Measurements from ENCODE around the gene ADGRG6. TPM values are rescaled to one million over a fixed set of nuclear protein-coding genes. Genes with fewer than 3 reads are reported as not detected.

ADGRG6 gene
- polyA plus RNA-seq, 12 donors = 8.3 to 25.6 (median 12.9) TPM; not detected in 1

GRCh38 chr6:142374965-142375733 is 73.3 kb downstream of the ADGRG6 start:
- DNase-seq = peak; percentile 36

GRCh38 chr6:142376115-142376514 is 74.3 kb downstream of the ADGRG6 start:
- DNase-seq = no peak

- DNase-seq = no peak
Measured at GRCh38 chr6:142376800-142377496, 75.1 kb downstream of the ADGRG6 start.

- DNase-seq = no peak
Measured at GRCh38 chr6:142377497-142377848, 75.7 kb downstream of the ADGRG6 start.

- peak; percentile 66 for DNase-seq
Measured at GRCh38 chr6:142378138-142378875, 76.5 kb downstream of the ADGRG6 start.

- DNase-seq = no peak
Measured at GRCh38 chr6:142380626-142381025, 78.8 kb downstream of the ADGRG6 start.

GRCh38 chr6:142381181-142381580 is 79.4 kb downstream of the ADGRG6 start:
- DNase-seq = no peak

- DNase-seq = no peak
Measured at GRCh38 chr6:142381845-142382378, 80.1 kb downstream of the ADGRG6 start.

GRCh38 chr6:142384519-142385254 is 82.9 kb downstream of the ADGRG6 start:
- peak; percentile 57 for DNase-seq

GRCh38 chr6:142385352-142385751 is 83.5 kb downstream of the ADGRG6 start:
- DNase-seq = no peak

GRCh38 chr6:142386657-142387056 is 84.8 kb downstream of the ADGRG6 start:
- DNase-seq = no peak

GRCh38 chr6:142387997-142388815 is 86.4 kb downstream of the ADGRG6 start:
- peak; percentile 61 for DNase-seq

GRCh38 chr6:142395266-142395665 is 93.5 kb downstream of the ADGRG6 start:
- no peak for DNase-seq

GRCh38 chr6:142395768-142396231 is 94.0 kb downstream of the ADGRG6 start:
- DNase-seq = no peak

GRCh38 chr6:142398353-142398752 is 96.5 kb downstream of the ADGRG6 start:
- no peak for DNase-seq

GRCh38 chr6:142399739-142400138 is 97.9 kb downstream of the ADGRG6 start:
- DNase-seq = no peak

GRCh38 chr6:142400495-142400894 is 98.7 kb downstream of the ADGRG6 start:
- DNase-seq = no peak

GRCh38 chr6:142401838-142402237 is 100.0 kb downstream of the ADGRG6 start:
- DNase-seq = no peak

GRCh38 chr6:142404751-142405150 is 102.9 kb downstream of the ADGRG6 start:
- DNase-seq = no peak

GRCh38 chr6:142406131-142406530 is 104.3 kb downstream of the ADGRG6 start:
- DNase-seq = no peak

Data from muscle of arm (tissue), 12 donors.